ENCODE data around the gene JPH4.

The JPH4 gene

DNA sequence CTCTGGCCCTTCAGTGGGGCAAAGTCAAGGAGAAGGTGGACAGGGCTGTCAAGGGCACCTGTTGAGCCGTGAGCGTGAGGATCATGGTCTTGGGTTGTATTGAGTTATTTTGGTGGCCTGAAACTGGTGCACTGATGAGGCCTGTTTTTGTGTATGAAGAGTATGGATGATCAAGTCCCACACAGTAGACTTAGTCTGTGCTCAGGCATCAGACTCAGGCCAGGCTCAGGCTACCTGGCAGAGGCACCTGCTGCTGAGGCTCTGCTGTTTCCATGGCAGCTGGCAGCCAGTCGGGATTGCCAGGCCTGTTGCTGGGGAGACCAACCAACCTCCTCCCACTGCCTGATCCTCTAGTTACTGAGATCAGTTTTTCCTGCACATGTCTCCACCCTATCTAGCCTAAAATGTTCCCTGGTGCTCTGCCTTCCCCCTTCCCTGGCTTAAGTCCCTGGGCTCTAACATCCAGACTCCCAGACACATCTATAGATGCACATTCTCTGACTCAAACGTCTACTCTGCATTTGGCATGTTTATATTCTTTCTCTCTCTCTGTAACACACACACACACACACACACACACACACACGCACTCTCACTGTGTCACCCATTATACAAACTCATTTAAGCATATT, 5.1 kb downstream of the JPH4 start:
- H3K27me3 ChIP-seq, result peaks cover 70% of the 10 kb centered on the region
- H3K9me3 ChIP-seq, result no peaks in the 10 kb centered on the region
- no peaks in the 10 kb centered on the region for H3K36me3 ChIP-seq
- no peak overlapping the region for H3K27ac ChIP-seq
- TF ChIP-seq, protein P1, sequence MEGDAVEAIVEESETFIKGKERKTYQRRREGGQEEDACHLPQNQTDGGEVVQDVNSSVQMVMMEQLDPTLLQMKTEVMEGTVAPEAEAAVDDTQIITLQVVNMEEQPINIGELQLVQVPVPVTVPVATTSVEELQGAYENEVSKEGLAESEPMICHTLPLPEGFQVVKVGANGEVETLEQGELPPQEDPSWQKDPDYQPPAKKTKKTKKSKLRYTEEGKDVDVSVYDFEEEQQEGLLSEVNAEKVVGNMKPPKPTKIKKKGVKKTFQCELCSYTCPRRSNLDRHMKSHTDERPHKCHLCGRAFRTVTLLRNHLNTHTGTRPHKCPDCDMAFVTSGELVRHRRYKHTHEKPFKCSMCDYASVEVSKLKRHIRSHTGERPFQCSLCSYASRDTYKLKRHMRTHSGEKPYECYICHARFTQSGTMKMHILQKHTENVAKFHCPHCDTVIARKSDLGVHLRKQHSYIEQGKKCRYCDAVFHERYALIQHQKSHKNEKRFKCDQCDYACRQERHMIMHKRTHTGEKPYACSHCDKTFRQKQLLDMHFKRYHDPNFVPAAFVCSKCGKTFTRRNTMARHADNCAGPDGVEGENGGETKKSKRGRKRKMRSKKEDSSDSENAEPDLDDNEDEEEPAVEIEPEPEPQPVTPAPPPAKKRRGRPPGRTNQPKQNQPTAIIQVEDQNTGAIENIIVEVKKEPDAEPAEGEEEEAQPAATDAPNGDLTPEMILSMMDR (IDR thresholded peaks at IDR 0.05), result no peak
- H3K4me3 ChIP-seq (ENCODE audit: low read depth in 1 of 2, low read length in 1 of 2), result no peak overlapping the region
- peaks cover 9 to 11% of the 10 kb centered on the region in 2 experiments for H3K4me1 ChIP-seq (ENCODE audit: control insufficient read depth in 1 of 2, insufficient read depth in 1 of 2, low read depth in 1 of 2, low read length in 1 of 2)

- Histone ChIP-seq H3K4me1 (ENCODE audit: control insufficient read depth in 1 of 2, insufficient read depth in 1 of 2, low read depth in 1 of 2, low read length in 1 of 2) (peaks cover 11 to 13% of the 10 kb centered on the region in 2 experiments), H3K27me3 (peaks cover 64% of the 10 kb centered on the region), H3K4me3 (ENCODE audit: low read depth in 1 of 2, low read length in 1 of 2) (no peak overlapping the region), H3K27ac (no peak overlapping the region), H3K36me3 (no peaks in the 10 kb centered on the region), H3K9me3 (no peaks in the 10 kb centered on the region)
- TF ChIP-seq, protein P1 (IDR thresholded peaks at IDR 0.05), result no peak
Measured at GRCh38 chr14:23572836-23573235, 5.8 kb downstream of the JPH4 start.

DNA sequence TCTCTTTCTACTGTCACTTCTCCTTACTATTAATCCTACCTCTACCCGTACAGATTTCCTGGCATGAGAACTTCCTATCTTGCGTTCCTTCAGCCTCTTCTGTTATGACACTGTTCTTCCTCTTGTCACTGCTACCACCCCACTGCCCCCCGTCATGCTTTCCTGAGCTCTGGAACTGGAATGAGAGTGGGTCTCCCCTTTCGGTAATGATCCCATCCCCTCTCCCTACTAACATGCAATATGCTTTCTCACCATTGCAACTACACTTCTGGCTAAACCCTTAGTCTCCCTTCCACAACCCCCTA, 6.1 kb downstream of the JPH4 start:
- TF ChIP-seq, protein P1 (IDR thresholded peaks at IDR 0.05), result no peak
- Histone ChIP-seq H3K9me3 (no peaks in the 10 kb centered on the region), H3K27ac (no peak overlapping the region), H3K36me3 (no peaks in the 10 kb centered on the region), H3K4me1 (ENCODE audit: control insufficient read depth in 1 of 2, insufficient read depth in 1 of 2, low read depth in 1 of 2, low read length in 1 of 2) (peaks cover 11 to 17% of the 10 kb centered on the region in 2 experiments), H3K4me3 (ENCODE audit: low read depth in 1 of 2, low read length in 1 of 2) (no peak overlapping the region), H3K27me3 (peaks cover 60% of the 10 kb centered on the region)

GRCh38 chr14:23571701-23572523, 6.7 kb downstream of the JPH4 start:
- Histone ChIP-seq H3K27ac (no peak overlapping the region), H3K36me3 (no peaks in the 10 kb centered on the region), H3K4me3 (ENCODE audit: low read depth in 1 of 2, low read length in 1 of 2) (no peak overlapping the region), H3K9me3 (no peaks in the 10 kb centered on the region), H3K4me1 (ENCODE audit: control insufficient read depth in 1 of 2, insufficient read depth in 1 of 2, low read depth in 1 of 2, low read length in 1 of 2) (peaks cover 14 to 21% of the 10 kb centered on the region in 2 experiments), H3K27me3 (peaks cover 54% of the 10 kb centered on the region)
- TF ChIP-seq, protein P1 (IDR thresholded peaks at IDR 0.05), result no peak

DNA sequence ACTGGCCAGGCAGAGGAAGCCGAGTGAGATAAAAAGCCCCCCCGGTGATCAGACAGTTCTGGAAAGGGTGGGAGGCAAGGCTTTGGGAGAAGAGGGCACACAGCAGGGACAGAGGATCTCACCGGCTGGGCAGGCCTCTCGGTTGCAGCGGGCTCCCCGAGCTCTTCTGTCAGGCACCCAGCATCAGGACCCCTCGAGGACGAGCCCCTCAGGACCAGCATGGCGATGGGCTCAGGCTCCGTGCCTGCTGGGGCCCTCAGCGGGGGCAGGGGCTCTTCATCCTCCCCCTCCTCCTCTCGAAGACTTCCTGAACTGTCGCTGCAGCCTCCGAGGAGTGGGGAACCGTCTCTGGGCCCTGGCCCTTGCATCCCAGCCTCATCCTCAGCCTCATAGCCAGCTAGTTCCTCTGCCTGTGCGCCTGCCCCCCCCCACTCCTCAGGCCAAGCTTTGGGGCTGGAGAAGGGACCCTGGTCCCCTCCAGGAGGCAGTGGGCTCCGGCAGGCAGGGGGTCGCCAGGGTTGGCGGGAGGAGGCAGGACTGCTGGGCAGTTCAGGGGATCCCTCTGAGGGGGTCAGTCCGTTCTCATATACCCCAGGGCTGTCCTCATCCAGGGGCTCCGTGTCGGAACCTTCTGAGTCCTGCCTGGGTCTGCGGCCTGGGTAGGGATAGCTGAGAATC, 7.6 kb downstream of the JPH4 start:
- peaks cover 2% of the 10 kb centered on the region for H3K36me3 ChIP-seq
- no peak overlapping the region for H3K27ac ChIP-seq
- peaks cover 21 to 28% of the 10 kb centered on the region in 2 experiments for H3K4me1 ChIP-seq (ENCODE audit: control insufficient read depth in 1 of 2, insufficient read depth in 1 of 2, low read depth in 1 of 2, low read length in 1 of 2)
- no peak overlapping the region for H3K4me3 ChIP-seq (ENCODE audit: low read depth in 1 of 2, low read length in 1 of 2)
- no peaks in the 10 kb centered on the region for H3K9me3 ChIP-seq
- H3K27me3 ChIP-seq, result peaks cover 45% of the 10 kb centered on the region
- TF ChIP-seq, protein P1 (IDR thresholded peaks at IDR 0.05), result no peak

Data from neutrophil (primary cell).